ENCODE data around the gene HOXC13. TPM values are rescaled to one million over a fixed set of nuclear protein-coding genes. Genes with fewer than 3 reads are reported as not detected.

The HOXC13 gene
- total RNA-seq, 1 donor from 2014 or later: 0.69 TPM

- Mint-ChIP-seq H3K9me3 (no peaks in the 10 kb centered on the region), H3K27ac (no peak overlapping the region), H3K4me1 (peaks cover 11% of the 10 kb centered on the region), H3K27me3 (ENCODE audit: low read depth) (peaks cover 95% of the 10 kb centered on the region), H3K36me3 (peaks cover 2% of the 10 kb centered on the region), H3K4me3 (no peak overlapping the region)
- TF ChIP-seq CTCF (IDR thresholded peaks at IDR 0.05; ENCODE audit: unreplicated experiment): no peak
- no peak for DNase-seq (ENCODE audit: low spot score in 2 of 2, unreplicated experiment in 2 of 2)
These were observed 3.1 kb downstream of the HOXC13 start for GRCh38 chr12:53941750-53942149.

- Mint-ChIP-seq H3K27me3 (ENCODE audit: low read depth) (peaks cover 95% of the 10 kb centered on the region), H3K9me3 (no peaks in the 10 kb centered on the region), H3K36me3 (peaks cover 2% of the 10 kb centered on the region), H3K4me3 (no peak overlapping the region), H3K27ac (no peak overlapping the region), H3K4me1 (peaks cover 11% of the 10 kb centered on the region)
- no peak for TF ChIP-seq CTCF (IDR thresholded peaks at IDR 0.05; ENCODE audit: unreplicated experiment)
- no peak for DNase-seq (ENCODE audit: low spot score in 2 of 2, unreplicated experiment in 2 of 2)
These were observed 3.9 kb downstream of the HOXC13 start for GRCh38 chr12:53942467-53942997.

GRCh38 chr12:53944209-53944608 is 5.6 kb downstream of the HOXC13 start:
- Mint-ChIP-seq H3K4me1 (peaks cover 7% of the 10 kb centered on the region), H3K9me3 (no peaks in the 10 kb centered on the region), H3K36me3 (peaks cover 2% of the 10 kb centered on the region), H3K27me3 (ENCODE audit: low read depth) (peaks cover 98% of the 10 kb centered on the region), H3K4me3 (no peak overlapping the region), H3K27ac (no peak overlapping the region)
- TF ChIP-seq CTCF (IDR thresholded peaks at IDR 0.05; ENCODE audit: unreplicated experiment): no peak
- DNase-seq (ENCODE audit: low spot score in 2 of 2, unreplicated experiment in 2 of 2): no peak

- Mint-ChIP-seq H3K36me3 (peaks cover 2% of the 10 kb centered on the region), H3K27me3 (ENCODE audit: low read depth) (peaks cover 98% of the 10 kb centered on the region), H3K4me1 (peaks cover under 1% of the 10 kb centered on the region), H3K27ac (no peak overlapping the region), H3K4me3 (no peak overlapping the region), H3K9me3 (no peaks in the 10 kb centered on the region)
- no peak for DNase-seq (ENCODE audit: low spot score in 2 of 2, unreplicated experiment in 2 of 2)
- TF ChIP-seq CTCF (IDR thresholded peaks at IDR 0.05; ENCODE audit: unreplicated experiment): no peak
These were observed 6.5 kb downstream of the HOXC13 start for GRCh38 chr12:53944907-53945847.

GRCh38 chr12:53947743-53948142 is 9.1 kb downstream of the HOXC13 start:
- Mint-ChIP-seq H3K27me3 (ENCODE audit: low read depth) (peaks cover 100% of the 10 kb centered on the region), H3K27ac (no peak overlapping the region), H3K4me3 (no peak overlapping the region), H3K9me3 (no peaks in the 10 kb centered on the region), H3K36me3 (peaks cover 2% of the 10 kb centered on the region), H3K4me1 (peaks cover 6% of the 10 kb centered on the region)
- no peak for DNase-seq (ENCODE audit: low spot score in 2 of 2, unreplicated experiment in 2 of 2)
- TF ChIP-seq CTCF (IDR thresholded peaks at IDR 0.05; ENCODE audit: unreplicated experiment): no peak

Data from mesothelial cell of epicardium (in vitro differentiated cells).